ENCODE data around the gene CDH23. TPM values are rescaled to one million over a fixed set of nuclear protein-coding genes. Genes with fewer than 3 reads are reported as not detected.
A peak's percentile ranks its signal among the peaks of the same experiment; 100 is the strongest.

The CDH23 gene
- total and polyA plus RNA-seq, 9 of the 15 experiments (the other 6 are each of a cell fraction or from before 2014, with no cell fraction given) = 0.18 to 1.2 (median 0.47) TPM

DNA sequence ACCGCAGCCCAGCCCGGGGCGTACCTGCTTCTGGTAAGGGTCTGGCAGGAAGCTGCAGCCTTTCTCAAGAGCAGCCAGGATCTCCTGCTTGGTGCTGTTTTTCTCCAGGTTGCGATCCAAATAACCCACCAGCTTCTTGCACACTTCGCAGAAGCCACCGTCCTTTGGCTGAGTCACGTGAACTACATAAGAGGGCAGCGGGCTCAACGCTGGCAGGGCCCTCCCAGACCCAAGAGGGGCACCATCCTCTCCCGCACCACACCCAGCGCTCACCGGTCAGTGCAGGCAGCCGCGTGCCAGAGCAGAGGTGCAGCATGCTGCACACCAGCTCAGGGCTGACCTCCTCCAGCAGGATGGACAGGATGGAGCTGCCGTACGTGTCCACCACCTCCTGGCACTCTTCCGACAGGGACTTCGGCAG is 422.7 kb downstream of the CDH23 start:
- H3K9ac ChIP-seq (ENCODE audit: insufficient read depth in 1 of 2, low read depth in 2 of 2, low read length in 2 of 2) = peak overlapping the region in 1 of 2 experiments; percentile 75; a peak in 2 of 4 replicates
- peaks cover 0 to 16% of the 10 kb centered on the region in 2 experiments; a peak in 1 of 5 replicates for H3K4me1 ChIP-seq (replicated peaks in 1 of 2; ENCODE audit: control insufficient read depth in 2 of 2, insufficient read depth in 2 of 2, low read length in 2 of 2)
- WGBS (ENCODE audit: insufficient coverage, low coverage, missing lambda C conversion rate) = 95% methylated on average over 18 of the region's 18 CpGs
- TSS peak; percentile 4 for BruUV-seq (replicated peaks)
- H4K20me1 ChIP-seq (replicated peaks; ENCODE audit: control insufficient read depth, insufficient read depth, low read length) = no peaks in the 10 kb centered on the region; the same call in 1 of the 2 replicates
- no peaks in the 10 kb centered on the region for H3K79me2 ChIP-seq (ENCODE audit: control insufficient read depth, insufficient read depth, low read length)
- CTCF ChIA-PET (ENCODE audit: low intra/inter-chr PET ratio) = no interaction called here
- no peak overlapping the region for H3K4me2 ChIP-seq (ENCODE audit: insufficient read depth, low read length)
- H3K9me1 ChIP-seq (ENCODE audit: control insufficient read depth, insufficient read depth, low read length) = no peaks in the 10 kb centered on the region
- no peak for ATAC-seq
- POLR2A ChIA-PET = interaction anchor here (0.7 to 2.4 kb wide), 4 partner anchors 8 to 22 kb away, joined by 3 to 8 read pairs (median 4); no protein-coding TSS in a partner anchor
- H3K27me3 ChIP-seq (ENCODE audit: control insufficient read depth in 2 of 2, insufficient read depth in 2 of 2, low read length in 2 of 2) = no peaks in the 10 kb centered on the region
- intact Hi-C loops (cut with micrococcal nuclease) (no loop called here), in situ Hi-C loops (cut with MboI) (loop anchor here (10.0 kb wide), 1 partner anchor 435 kb away; no protein-coding TSS in a partner anchor)
- no peak for DNase-seq (ENCODE audit: extremely low read depth in 1 of 4, low spot score in 3 of 4)
- no peak for TF ChIP-seq RAD21 (CRISPR knock-in tag; conservative IDR thresholded peaks at IDR 0.05 in 1 of 2, IDR thresholded peaks at IDR 0.05 in 1 of 2)
- TF ChIP-seq DIDO1 (tag; IDR thresholded peaks at IDR 0.05; ENCODE audit: low read depth) = no peak
- TF ChIP-seq RBM22 (IDR thresholded peaks at IDR 0.05; ENCODE audit: low read depth, low read length, poor library complexity, severe bottlenecking) = peak; percentile 34
- no peak for TF ChIP-seq NFYB (IDR thresholded peaks at IDR 0.05; ENCODE audit: extremely low read depth, insufficient read length)
- peak; percentile 64 for TF ChIP-seq POLR2G (IDR thresholded peaks at IDR 0.05; ENCODE audit: low read depth, low read length)
- no peak overlapping the region for H2AFZ ChIP-seq (ENCODE audit: low read depth, low read length)
- no peak overlapping the region for H3K27ac ChIP-seq (ENCODE audit: extremely low read depth, low read depth, low read length)
- H3K9me3 ChIP-seq (replicated peaks; ENCODE audit: control insufficient read depth, insufficient read depth, low read depth, low read length) = no peaks in the 10 kb centered on the region
- FAIRE-seq = no peak
- H3K4me3 ChIP-seq = no peak overlapping the region
- H3K36me3 ChIP-seq (ENCODE audit: control insufficient read depth, insufficient read depth, low read length) = peaks cover 98% of the 10 kb centered on the region
